Activated T-cell treated with anti-CD3 and anti-CD28 coated beads, Interleukin-2, amount 50 U/mL, for 1 hour (primary cell): ENCODE results near the gene PALMD.

Experiments used
- DNase-seq: peaks from one replicate; pipeline ENCODE4 v3.0.0-alpha.2; 2020

The PALMD gene

GRCh38 chr1:99661780-99662179 lies 15.9 kb downstream of the PALMD start:
- DNase-seq, result no peak

GRCh38 chr1:99662539-99663080 lies 16.7 kb downstream of the PALMD start:
- DNase-seq, result no peak

GRCh38 chr1:99663501-99663900 lies 17.6 kb downstream of the PALMD start:
- no peak for DNase-seq

GRCh38 chr1:99665212-99665611 lies 19.3 kb downstream of the PALMD start:
- no peak for DNase-seq

GRCh38 chr1:99669376-99669775 lies 23.5 kb downstream of the PALMD start:
- no peak for DNase-seq

GRCh38 chr1:99669821-99670220 lies 23.9 kb downstream of the PALMD start:
- no peak for DNase-seq

- DNase-seq, result no peak
These were observed 24.7 kb downstream of the PALMD start for GRCh38 chr1:99670583-99670982.

- no peak for DNase-seq
These were observed 26.1 kb downstream of the PALMD start for GRCh38 chr1:99672038-99672437.

- DNase-seq, result no peak
These were observed 26.8 kb downstream of the PALMD start for GRCh38 chr1:99672530-99673213.

- DNase-seq, result no peak
These were observed 27.4 kb downstream of the PALMD start for GRCh38 chr1:99673315-99673714.

GRCh38 chr1:99674115-99675064 lies 28.5 kb downstream of the PALMD start:
- no peak for DNase-seq

GRCh38 chr1:99675292-99675691 lies 29.4 kb downstream of the PALMD start:
- DNase-seq, result no peak

- DNase-seq, result no peak
These were observed 30.1 kb downstream of the PALMD start for GRCh38 chr1:99675994-99676393.

GRCh38 chr1:99676876-99677275 lies 31.0 kb downstream of the PALMD start:
- no peak for DNase-seq

- no peak for DNase-seq
These were observed 31.5 kb downstream of the PALMD start for GRCh38 chr1:99677416-99677815.

- no peak for DNase-seq
These were observed 34.4 kb downstream of the PALMD start for GRCh38 chr1:99680270-99680669.

GRCh38 chr1:99681583-99681982 lies 35.7 kb downstream of the PALMD start:
- no peak for DNase-seq

GRCh38 chr1:99682291-99682751 lies 36.4 kb downstream of the PALMD start:
- no peak for DNase-seq

- peak; percentile 26 for DNase-seq
These were observed 39.7 kb downstream of the PALMD start for GRCh38 chr1:99685516-99686180.

GRCh38 chr1:99691175-99691574 lies 45.3 kb downstream of the PALMD start:
- no peak for DNase-seq

- DNase-seq, result no peak
These were observed 50.7 kb downstream of the PALMD start for GRCh38 chr1:99696616-99697015.

GRCh38 chr1:99697580-99697979 lies 51.7 kb downstream of the PALMD start:
- no peak for DNase-seq

GRCh38 chr1:99700020-99700419 lies 54.1 kb downstream of the PALMD start:
- no peak for DNase-seq
